ENCODE measurements around the gene POLR3GL. TPM values are rescaled to one million over a fixed set of nuclear protein-coding genes. Genes with fewer than 3 reads are reported as not detected.

The POLR3GL gene
- total RNA-seq, 1 experiment from 2014 or later = 10.6 TPM

- ChIA-PET POLR2A (ENCODE audit: unreplicated experiment) (interaction anchor here (0.6 kb wide), 1 partner anchor 35 kb away, joined by 4 read pairs; no protein-coding TSS in a partner anchor), CTCF (interaction anchor here (0.6 kb wide), 1 partner anchor 20 kb away, joined by 7 read pairs; no protein-coding TSS in a partner anchor)
- no TSS peak for BruUV-seq (replicated peaks)
- Histone ChIP-seq H3K4me2 (peak overlapping the region; percentile 91), H3K4me1 (replicated peaks; ENCODE audit: insufficient read depth) (peaks cover 58% of the 10 kb centered on the region), H3K27ac (peak overlapping the region; percentile 78), H3F3A (ENCODE audit: insufficient read depth, low read depth) (peaks cover 55% of the 10 kb centered on the region), H4K20me1 (ENCODE audit: insufficient read depth) (peaks cover 35% of the 10 kb centered on the region), H2AFZ (no peak overlapping the region), H3K36me3 (ENCODE audit: low read depth) (peaks cover 30% of the 10 kb centered on the region), H3K79me2 (ENCODE audit: low read depth) (peaks cover 37% of the 10 kb centered on the region), H3K4me3 (peak overlapping the region; percentile 93; the same call in 1 of the 2 replicates), H3K9me2 (ENCODE audit: insufficient read depth) (no peaks in the 10 kb centered on the region), H3K9me3 (ENCODE audit: insufficient read depth, low read depth) (no peaks in the 10 kb centered on the region), H3K27me3 (ENCODE audit: insufficient read depth, low read depth) (no peaks in the 10 kb centered on the region)
- TF ChIP-seq, protein P1, sequence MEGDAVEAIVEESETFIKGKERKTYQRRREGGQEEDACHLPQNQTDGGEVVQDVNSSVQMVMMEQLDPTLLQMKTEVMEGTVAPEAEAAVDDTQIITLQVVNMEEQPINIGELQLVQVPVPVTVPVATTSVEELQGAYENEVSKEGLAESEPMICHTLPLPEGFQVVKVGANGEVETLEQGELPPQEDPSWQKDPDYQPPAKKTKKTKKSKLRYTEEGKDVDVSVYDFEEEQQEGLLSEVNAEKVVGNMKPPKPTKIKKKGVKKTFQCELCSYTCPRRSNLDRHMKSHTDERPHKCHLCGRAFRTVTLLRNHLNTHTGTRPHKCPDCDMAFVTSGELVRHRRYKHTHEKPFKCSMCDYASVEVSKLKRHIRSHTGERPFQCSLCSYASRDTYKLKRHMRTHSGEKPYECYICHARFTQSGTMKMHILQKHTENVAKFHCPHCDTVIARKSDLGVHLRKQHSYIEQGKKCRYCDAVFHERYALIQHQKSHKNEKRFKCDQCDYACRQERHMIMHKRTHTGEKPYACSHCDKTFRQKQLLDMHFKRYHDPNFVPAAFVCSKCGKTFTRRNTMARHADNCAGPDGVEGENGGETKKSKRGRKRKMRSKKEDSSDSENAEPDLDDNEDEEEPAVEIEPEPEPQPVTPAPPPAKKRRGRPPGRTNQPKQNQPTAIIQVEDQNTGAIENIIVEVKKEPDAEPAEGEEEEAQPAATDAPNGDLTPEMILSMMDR (conservative IDR thresholded peaks at IDR 0.05) = no peak
- TF ChIP-seq EZH2 (IDR thresholded peaks at IDR 0.05; ENCODE audit: low read depth) = no peak
- no peak for DNase-seq
- intact Hi-C loops (cut with micrococcal nuclease; ENCODE audit: unreplicated experiment) = no loop called here
Observed at GRCh38 chr1:145997718-145998023, 33.2 kb downstream of the POLR3GL start.

- 0 out of 2 replicates have a peak overlapping the region, but pooled peaks have one; percentile 61 for H2AFZ ChIP-seq
- CTCF ChIA-PET = no interaction called here
- H3K4me1 ChIP-seq (replicated peaks; ENCODE audit: insufficient read depth) = peaks cover 40% of the 10 kb centered on the region
- intact Hi-C loops (cut with micrococcal nuclease; ENCODE audit: unreplicated experiment) = no loop called here
- no peaks in the 10 kb centered on the region for H3K27me3 ChIP-seq (ENCODE audit: insufficient read depth, low read depth)
- BruUV-seq (replicated peaks) = no TSS peak
- no peak for TF ChIP-seq EZH2 (IDR thresholded peaks at IDR 0.05; ENCODE audit: low read depth)
- TF ChIP-seq, protein P1 (conservative IDR thresholded peaks at IDR 0.05) = no peak
- H4K20me1 ChIP-seq (ENCODE audit: insufficient read depth) = peaks cover 17% of the 10 kb centered on the region
- no peaks in the 10 kb centered on the region for H3K9me2 ChIP-seq (ENCODE audit: insufficient read depth)
- peaks cover 12% of the 10 kb centered on the region for H3K36me3 ChIP-seq (ENCODE audit: low read depth)
- POLR2A ChIA-PET (ENCODE audit: unreplicated experiment) = no interaction called here
- peak overlapping the region; percentile 11; the same call in 1 of the 2 replicates for H3K4me3 ChIP-seq
- H3K9me3 ChIP-seq (ENCODE audit: insufficient read depth, low read depth) = no peaks in the 10 kb centered on the region
- peak overlapping the region; percentile 57 for H3K4me2 ChIP-seq
- H3K27ac ChIP-seq = peak overlapping the region; percentile 41
- H3K79me2 ChIP-seq (ENCODE audit: low read depth) = peaks cover 19% of the 10 kb centered on the region
- H3F3A ChIP-seq (ENCODE audit: insufficient read depth, low read depth) = peaks cover 37% of the 10 kb centered on the region
- DNase-seq = peak in 1 of 2 experiments; percentile 46
Observed at GRCh38 chr1:145999321-146000024, 35.0 kb downstream of the POLR3GL start.

DNA sequence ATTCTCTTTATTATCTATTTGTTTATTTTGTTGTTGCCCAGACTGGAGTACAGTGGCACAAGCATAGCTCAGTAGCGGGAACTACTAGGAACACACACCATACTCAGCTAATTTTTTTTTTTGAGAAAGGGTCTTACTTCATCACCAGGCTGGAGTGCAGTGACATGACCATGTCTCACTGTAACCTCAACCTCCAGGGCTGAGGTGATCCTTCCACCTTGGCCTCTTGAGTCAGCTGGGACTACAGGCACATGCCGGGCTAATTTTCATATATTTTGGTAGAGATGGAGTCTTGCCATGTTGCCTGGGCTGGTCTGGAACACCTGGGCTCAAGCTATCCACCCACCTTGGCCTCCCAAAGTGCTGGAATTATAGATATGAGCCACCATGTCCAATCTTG is 37.2 kb downstream of the POLR3GL start:
- ChIA-PET POLR2A (ENCODE audit: unreplicated experiment) (no interaction called here), CTCF (interaction anchor here (0.8 kb wide), 1 partner anchor 37 kb away, joined by 3 read pairs; the partner anchor contains the start of genes ANKRD34A and POLR3GL)
- Histone ChIP-seq H4K20me1 (ENCODE audit: insufficient read depth) (no peaks in the 10 kb centered on the region), H3F3A (ENCODE audit: insufficient read depth, low read depth) (peaks cover 27% of the 10 kb centered on the region; the same call in 1 of the 2 replicates), H3K27ac (no peak overlapping the region), H3K4me2 (no peak overlapping the region), H3K36me3 (ENCODE audit: low read depth) (no peaks in the 10 kb centered on the region), H2AFZ (no peak overlapping the region), H3K9me3 (ENCODE audit: insufficient read depth, low read depth) (no peaks in the 10 kb centered on the region), H3K4me3 (no peak overlapping the region), H3K9me2 (ENCODE audit: insufficient read depth) (no peaks in the 10 kb centered on the region), H3K27me3 (ENCODE audit: insufficient read depth, low read depth) (no peaks in the 10 kb centered on the region), H3K79me2 (ENCODE audit: low read depth) (no peaks in the 10 kb centered on the region), H3K4me1 (replicated peaks; ENCODE audit: insufficient read depth) (peaks cover 40% of the 10 kb centered on the region)
- intact Hi-C loops (cut with micrococcal nuclease; ENCODE audit: unreplicated experiment) = no loop called here
- TF ChIP-seq, protein P1 (conservative IDR thresholded peaks at IDR 0.05) = no peak
- TF ChIP-seq EZH2 (IDR thresholded peaks at IDR 0.05; ENCODE audit: low read depth) = no peak
- no TSS peak for BruUV-seq (replicated peaks)
- no peak for DNase-seq

Measured in PC-9 (cell line).